BE2C (cell line): ENCODE results near the gene SLC12A4.

ENCODE experiments used
- DNase-seq: peaks from one replicate; pipeline ENCODE4 v3.0.0-alpha.2; 2020
- H3K27me3 ChIP-seq: fragments of 250-450 bp; sonication (Bioruptor Pico); 2 replicates; pipeline ENCODE4 v1.5.1; 2020; ENCODE audit warnings: mild to moderate bottlenecking
- H3K36me3 ChIP-seq: fragments of 250-450 bp; sonication (Bioruptor Pico); 2 replicates; pipeline ENCODE4 v1.5.1; 2020; ENCODE audit warnings: mild to moderate bottlenecking
- H3K4me1 ChIP-seq: fragments of 250-450 bp; sonication (Bioruptor Pico); 2 replicates; pipeline ENCODE4 v1.5.1; 2020
- H3K4me3 ChIP-seq: 2 replicates; pipeline ENCODE4 v1.5.1; 2011; ENCODE audit warnings: low read depth, low read length
- H3K9me3 ChIP-seq: fragments of 250-450 bp; sonication (Bioruptor Pico); 2 replicates; pipeline ENCODE4 v1.5.1; 2020
- CTCF ChIP-seq: IDR thresholded peaks from 2 replicates; pipeline ENCODE4 v1.5.1; 2012; ENCODE audit warnings: mild to moderate bottlenecking, low read depth, low read length

Gene SLC12A4

GRCh38 chr16:67932462-67932840 is 36.0 kb downstream of the SLC12A4 start:
- no peaks in the 10 kb centered on the region for H3K9me3 ChIP-seq
- H3K4me1 ChIP-seq: peaks cover 3% of the 10 kb centered on the region; the same call in 1 of the 2 replicates
- no peak overlapping the region for H3K4me3 ChIP-seq
- H3K27me3 ChIP-seq: no peaks in the 10 kb centered on the region
- no peak for TF ChIP-seq CTCF
- peaks cover 3% of the 10 kb centered on the region; the same call in 1 of the 2 replicates for H3K36me3 ChIP-seq
- no peak for DNase-seq

GRCh38 chr16:67931712-67932461 is 36.5 kb downstream of the SLC12A4 start, which contains the start of gene CTRL:
Gene CTRL, minus strand, starts transcription at chr16:67931862. Its CDS starts 10 bp downstream, at chr16:67931852.
- H3K36me3 ChIP-seq: peaks cover 5% of the 10 kb centered on the region; the same call in 1 of the 2 replicates
- peak; percentile 13 for DNase-seq
- TF ChIP-seq CTCF: 0 out of 2 replicates have a peak, but pooled peaks have one; percentile 10

GRCh38 chr16:67930678-67931211 is 37.7 kb downstream of the SLC12A4 start:
- no peak overlapping the region for H3K4me3 ChIP-seq
- H3K36me3 ChIP-seq: peaks cover 5% of the 10 kb centered on the region; the same call in 1 of the 2 replicates
- peaks cover 15% of the 10 kb centered on the region for H3K4me1 ChIP-seq
- DNase-seq: peak; percentile 9
- no peaks in the 10 kb centered on the region for H3K9me3 ChIP-seq
- no peak for TF ChIP-seq CTCF
- H3K27me3 ChIP-seq: no peaks in the 10 kb centered on the region

More at GRCh38 chr16:67931712-67932461, 36.5 kb downstream of the SLC12A4 start, which contains the start of gene CTRL:
- H3K4me3 ChIP-seq: no peak within 1 kb of the TSS
- H3K27me3 ChIP-seq: no peaks in the 10 kb centered on the region
- H3K4me1 ChIP-seq: peaks cover 5% of the 10 kb centered on the region
- no peaks in the 10 kb centered on the region for H3K9me3 ChIP-seq

- Histone ChIP-seq H3K36me3 (peaks cover 5% of the 10 kb centered on the region; the same call in 1 of the 2 replicates), H3K27me3 (no peaks in the 10 kb centered on the region), H3K4me3 (no peak overlapping the region), H3K9me3 (no peaks in the 10 kb centered on the region), H3K4me1 (peaks cover 19% of the 10 kb centered on the region)
- TF ChIP-seq CTCF: no peak
- DNase-seq: peak; percentile 6
Observed at GRCh38 chr16:67930191-67930590, 38.2 kb downstream of the SLC12A4 start.

- peak; percentile 83 for DNase-seq
- no peak overlapping the region for H3K4me3 ChIP-seq
- H3K4me1 ChIP-seq: peaks cover 19% of the 10 kb centered on the region
- H3K36me3 ChIP-seq: peaks cover 5% of the 10 kb centered on the region; the same call in 1 of the 2 replicates
- no peaks in the 10 kb centered on the region for H3K9me3 ChIP-seq
- TF ChIP-seq CTCF: peak; percentile 96
- no peaks in the 10 kb centered on the region for H3K27me3 ChIP-seq
Observed at GRCh38 chr16:67928561-67929364, 39.7 kb downstream of the SLC12A4 start.
